Neuronal stem cell (in vitro differentiated cells): Measurements from ENCODE around the gene NAAA.

Experiments used
- DNase-seq: peaks from one replicate; pipeline ENCODE4 v3.0.0-alpha.2; 2013; ENCODE audit warnings: low spot score
- H2AFZ ChIP-seq: one replicate; pipeline ENCODE4 v1.6.1; 2013; ENCODE audit warnings: mild to moderate bottlenecking, low read length, inconsistent platforms
- H2AK5ac ChIP-seq: 2 replicates; pipeline ENCODE4 v1.6.1; 2013; ENCODE audit warnings: low read depth, mild to moderate bottlenecking, inconsistent platforms, low read length, moderate library complexity, mixed read lengths
- H2BK120ac ChIP-seq: 2 replicates; pipeline ENCODE4 v1.6.1; 2013; ENCODE audit warnings: low read depth, mild to moderate bottlenecking, inconsistent platforms, low read length, moderate library complexity, mixed read lengths
- H2BK12ac ChIP-seq: one replicate; pipeline ENCODE4 v1.6.1; 2013; ENCODE audit warnings: low read length, inconsistent platforms
- H2BK15ac ChIP-seq: 2 replicates; pipeline ENCODE4 v1.6.1; 2013; ENCODE audit warnings: mild to moderate bottlenecking, low read length, inconsistent platforms, mixed read lengths
- H2BK5ac ChIP-seq: one replicate; pipeline ENCODE4 v1.6.1; 2013; ENCODE audit warnings: inconsistent platforms, mild to moderate bottlenecking, low read length, moderate library complexity
- H3K14ac ChIP-seq: one replicate; pipeline ENCODE4 v1.6.1; 2013; ENCODE audit warnings: low read length, inconsistent platforms
- H3K18ac ChIP-seq: 2 replicates; pipeline ENCODE4 v1.6.1; 2013; ENCODE audit warnings: low read length, inconsistent platforms
- H3K23ac ChIP-seq: 2 replicates; pipeline ENCODE4 v1.6.1; 2013; ENCODE audit warnings: low read depth, mild to moderate bottlenecking, mixed read lengths, low read length, inconsistent platforms; ENCODE audit not compliant: poor library complexity
- H3K27ac ChIP-seq: replicated peaks from 3 replicates; pipeline ENCODE4 v1.5.1; 2013; ENCODE audit warnings: low read length, inconsistent platforms
- H3K27me3 ChIP-seq, 3 experiments: 2 replicates each; pipeline ENCODE4 v1.6.1; 2013; ENCODE audit warnings: low read length in 3 of 3, mild to moderate bottlenecking in 2 of 3, inconsistent platforms in 1 of 3, low read depth in 1 of 3, mixed read lengths in 1 of 3, moderate library complexity in 1 of 3; ENCODE audit not compliant: control insufficient read depth in 3 of 3, insufficient read depth in 3 of 3
- H3K36me3 ChIP-seq, 2 donors: replicated peaks in 1 of 2; 2 replicates each; pipeline ENCODE4 v1.6.1; 2013; ENCODE audit warnings: low read length in 2 of 2; ENCODE audit not compliant: control insufficient read depth in 2 of 2, insufficient read depth in 2 of 2
- H3K4ac ChIP-seq: 2 replicates; pipeline ENCODE4 v1.6.1; 2013; ENCODE audit warnings: inconsistent platforms, mild to moderate bottlenecking, low read length, moderate library complexity
- H3K4me1 ChIP-seq, 2 donors: 1 replicate in 1 of 2; 2 replicates in 1 of 2; pipeline ENCODE4 v1.6.1; 2013; ENCODE audit warnings: low read length in 2 of 2, low read depth in 1 of 2; ENCODE audit not compliant: control insufficient read depth in 2 of 2, insufficient read depth in 1 of 2
- H3K4me2 ChIP-seq: one replicate; pipeline ENCODE4 v1.6.1; 2013; ENCODE audit warnings: mild to moderate bottlenecking, low read length, inconsistent platforms; ENCODE audit not compliant: insufficient read depth, poor library complexity, severe bottlenecking
- H3K4me3 ChIP-seq, 2 donors: 2 replicates each; pipeline ENCODE4 v1.5.1; 2013; ENCODE audit warnings: low read length in 2 of 2, mild to moderate bottlenecking in 2 of 2, inconsistent platforms in 1 of 2, moderate library complexity in 1 of 2
- H3K79me1 ChIP-seq: one replicate; pipeline ENCODE4 v1.6.1; 2013; ENCODE audit warnings: low read depth, mild to moderate bottlenecking, inconsistent platforms, low read length, moderate library complexity
- H3K9ac ChIP-seq: one replicate; pipeline ENCODE4 v1.6.1; 2013; ENCODE audit warnings: mild to moderate bottlenecking, low read depth, low read length, inconsistent platforms; ENCODE audit not compliant: poor library complexity
- H3K9me3 ChIP-seq, 2 donors: replicated peaks in 1 of 2; 2 replicates each; pipeline versions ENCODE3 to v1.6.1; 2013; ENCODE audit warnings: low read length in 2 of 2, mild to moderate bottlenecking in 2 of 2, inconsistent platforms in 1 of 2, low read depth in 1 of 2, mixed read lengths in 1 of 2, moderate library complexity in 1 of 2; ENCODE audit not compliant: control insufficient read depth in 2 of 2, insufficient read depth in 1 of 2
- H4K8ac ChIP-seq: one replicate; pipeline ENCODE4 v1.6.1; 2013; ENCODE audit warnings: low read depth, mild to moderate bottlenecking, inconsistent platforms, low read length, moderate library complexity
- H4K91ac ChIP-seq: one replicate; pipeline ENCODE4 v1.6.1; 2013; ENCODE audit warnings: low read length, low read depth, mild to moderate bottlenecking, inconsistent platforms; ENCODE audit not compliant: poor library complexity
- WGBS, 2 donors: extraction: QIAGEN DNeasy Blood & Tissue Kit; methylation state at CpG; one replicate each; pipeline ENCODE4 v1.1.7; 2013; ENCODE audit warnings: missing lambda C conversion rate in 2 of 2, mixed read lengths in 1 of 2; ENCODE audit not compliant: insufficient read length in 2 of 2, insufficient replicate concordance in 1 of 2; ENCODE audit errors: extremely low coverage in 2 of 2; 5-methylcytosine and 5-hydroxymethylcytosine counted together

The NAAA gene

DNA sequence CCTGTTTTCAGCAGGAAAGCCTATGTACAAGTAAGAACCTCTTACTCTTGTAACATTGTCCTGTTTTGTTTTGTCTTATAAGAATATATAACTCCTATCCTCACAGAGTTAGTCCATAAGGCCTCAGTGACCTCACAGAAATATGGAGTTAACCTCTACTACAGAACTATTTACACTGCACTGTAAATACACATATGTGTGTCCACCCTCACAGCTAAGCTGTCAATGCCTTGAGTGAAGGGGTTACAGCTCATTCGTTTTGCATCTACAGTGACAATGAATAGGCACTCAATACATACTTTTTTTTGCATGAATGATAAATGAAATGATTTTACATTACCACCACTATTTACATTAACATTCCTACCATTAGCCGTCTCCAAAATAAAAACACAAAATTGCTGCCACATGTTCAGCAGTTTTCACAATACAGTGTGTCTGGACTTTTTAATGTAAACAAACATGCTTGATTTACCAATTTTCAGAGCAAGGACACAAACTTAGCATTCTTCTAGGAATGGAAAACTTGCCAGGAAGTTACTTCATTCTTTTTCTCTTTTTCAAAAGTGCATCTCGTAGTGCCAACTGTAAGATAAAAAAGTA, 9.5 kb upstream of the NAAA start:
- Histone ChIP-seq H4K8ac (no peak overlapping the region), H3K36me3 (peaks cover 9 to 90% of the 10 kb centered on the region in 2 donors)

GRCh38 chr4:75948822-75949444, 8.1 kb upstream of the NAAA start:
- Histone ChIP-seq H3K27me3 (no peaks in the 10 kb centered on the region), H4K91ac (no peak overlapping the region), H3K27ac (no peak overlapping the region), H2BK12ac (no peak overlapping the region), H2BK120ac (no peak overlapping the region), H3K4me2 (no peak overlapping the region), H3K4me1 (no peaks in the 10 kb centered on the region), H3K18ac (no peak overlapping the region), H2BK5ac (no peak overlapping the region), H3K14ac (no peak overlapping the region), H3K23ac (no peak overlapping the region), H3K36me3 (peaks cover 9 to 80% of the 10 kb centered on the region in 2 donors), H3K9me3 (no peaks in the 10 kb centered on the region), H3K79me1 (no peaks in the 10 kb centered on the region), H3K4ac (no peak overlapping the region), H4K8ac (no peak overlapping the region), H3K9ac (no peak overlapping the region), H2AFZ (no peak overlapping the region), H3K4me3 (no peak overlapping the region), H2BK15ac (no peak overlapping the region), H2AK5ac (no peak overlapping the region)
- DNase-seq = no peak
- WGBS, 2 donors = no CpG with 5 or more reads among the region's 5 CpGs

More for the DNA sequence above, 9.5 kb upstream of the NAAA start:
- Histone ChIP-seq H3K9me3 (no peaks in the 10 kb centered on the region), H3K4me1 (no peaks in the 10 kb centered on the region), H3K4me3 (no peak overlapping the region), H3K4ac (no peak overlapping the region), H3K4me2 (no peak overlapping the region), H3K9ac (no peak overlapping the region), H2BK15ac (no peak overlapping the region), H2BK5ac (no peak overlapping the region), H2BK120ac (no peak overlapping the region), H2AK5ac (no peak overlapping the region), H3K27me3 (no peaks in the 10 kb centered on the region), H4K91ac (no peak overlapping the region), H3K14ac (no peak overlapping the region), H3K79me1 (no peaks in the 10 kb centered on the region), H3K18ac (no peak overlapping the region), H2BK12ac (no peak overlapping the region), H3K27ac (no peak overlapping the region), H3K23ac (no peak overlapping the region), H2AFZ (no peak overlapping the region)
- WGBS, 2 donors = no CpG with 5 or more reads among the region's 3 CpGs
- no peak for DNase-seq

DNA sequence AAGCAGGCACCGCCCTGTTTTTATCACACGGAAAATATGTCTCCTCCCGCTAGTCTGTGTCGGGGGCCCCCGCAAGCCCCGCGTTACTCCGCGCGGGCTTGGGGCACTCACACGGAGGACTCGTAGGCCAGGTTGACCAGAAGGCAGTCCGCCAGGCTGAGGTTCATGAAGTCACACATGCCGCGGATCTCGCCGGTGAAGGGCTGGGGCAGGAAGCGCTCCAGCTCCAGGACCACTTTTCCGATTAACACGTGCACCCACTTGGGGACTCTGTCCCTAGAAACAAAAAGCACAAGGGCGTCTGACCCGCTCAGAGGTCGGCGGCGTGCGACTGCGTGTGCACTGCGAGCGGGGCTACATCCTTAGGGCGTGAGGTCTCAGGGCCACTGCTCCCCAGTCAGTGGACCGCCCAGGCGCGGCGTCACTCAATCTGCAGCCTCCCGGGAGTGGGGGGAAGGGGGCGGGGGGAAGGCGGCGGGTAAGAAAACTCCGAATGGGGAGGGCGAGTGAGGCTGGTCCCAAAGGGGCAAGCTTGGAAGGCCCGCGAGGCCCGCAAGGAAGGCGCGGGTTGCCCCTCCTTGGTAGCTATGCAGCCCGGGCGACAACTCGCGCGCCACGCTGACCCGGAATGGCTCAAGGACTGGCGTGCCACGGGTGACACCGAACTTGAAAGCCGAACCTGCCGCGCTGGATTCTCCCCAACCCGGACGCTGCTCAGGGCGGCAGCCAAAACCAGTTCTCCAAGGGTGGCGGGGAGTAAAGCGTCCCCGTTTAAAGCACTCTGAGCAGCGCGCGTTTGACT, 722 bp downstream of the NAAA start:
- no CpG with 5 or more reads among the region's 67 CpGs for WGBS, 2 donors
- Histone ChIP-seq H3K27ac (no peak overlapping the region), H3K4ac (no peak overlapping the region)

GRCh38 chr4:75935628-75936027, 5.2 kb downstream of the NAAA start:
- no peak overlapping the region for H4K91ac ChIP-seq
- H2BK15ac ChIP-seq = no peak overlapping the region
- no peak for DNase-seq
- H3K79me1 ChIP-seq = no peaks in the 10 kb centered on the region
- no peak overlapping the region for H3K14ac ChIP-seq
- H2AK5ac ChIP-seq = no peak overlapping the region
- no peak overlapping the region for H4K8ac ChIP-seq
- H3K4me1 ChIP-seq = no peaks in the 10 kb centered on the region
- no peaks in the 10 kb centered on the region for H3K36me3 ChIP-seq
- H2BK120ac ChIP-seq = no peak overlapping the region
- no CpG with 5 or more reads among the region's 1 CpG for WGBS, 2 donors
- no peaks in the 10 kb centered on the region for H3K9me3 ChIP-seq
- H2BK12ac ChIP-seq = no peak overlapping the region
- no peak overlapping the region for H3K4me3 ChIP-seq
- H3K9ac ChIP-seq = no peak overlapping the region
- no peak overlapping the region for H3K4me2 ChIP-seq
- H3K27me3 ChIP-seq = peaks cover 0 to 3% (median 0%) of the 10 kb centered on the region in 3 experiments
- H2BK5ac ChIP-seq = no peak overlapping the region
- no peak overlapping the region for H3K23ac ChIP-seq
- H3K4ac ChIP-seq = no peak overlapping the region
- H2AFZ ChIP-seq = no peak overlapping the region
- H3K18ac ChIP-seq = no peak overlapping the region
- H3K27ac ChIP-seq = no peak overlapping the region

More for the DNA sequence above, 722 bp downstream of the NAAA start:
- peak overlapping the region; percentile 62 for H2AK5ac ChIP-seq
- no peak overlapping the region for H4K91ac ChIP-seq
- peak overlapping the region; percentile 67 for H3K14ac ChIP-seq
- H3K36me3 ChIP-seq = peaks cover 1 to 15% of the 10 kb centered on the region in 2 donors
- peak overlapping the region; percentile 100 for H3K4me2 ChIP-seq
- H2BK12ac ChIP-seq = peak overlapping the region; percentile 75
- H3K9me3 ChIP-seq = peaks cover 0 to 4% of the 10 kb centered on the region in 2 donors
- H3K4me3 ChIP-seq = peak overlapping the region; percentile 64 to 88
- peak; percentile 61 for DNase-seq
- H4K8ac ChIP-seq = no peak overlapping the region
- H2AFZ ChIP-seq = peak overlapping the region; percentile 98
- H3K9ac ChIP-seq = peak overlapping the region; percentile 88
- H2BK15ac ChIP-seq = no peak overlapping the region
- peak overlapping the region; percentile 92 for H3K18ac ChIP-seq
- peak overlapping the region; percentile 93 for H3K23ac ChIP-seq
- no peak overlapping the region for H2BK120ac ChIP-seq
- H3K4me1 ChIP-seq = no peaks in the 10 kb centered on the region
- H3K27me3 ChIP-seq = peaks cover 0 to 3% (median 0%) of the 10 kb centered on the region in 3 experiments
- H2BK5ac ChIP-seq = peak overlapping the region; percentile 66
- H3K79me1 ChIP-seq = no peaks in the 10 kb centered on the region
